CD14-positive monocyte (primary cell): ENCODE results near the gene CREB1. TPM values are rescaled to one million over a fixed set of nuclear protein-coding genes. Genes with fewer than 3 reads are reported as not detected.

ENCODE experiments used
- DNase-seq, 3 donors: peaks; one replicate each; pipeline ENCODE4 v3.0.0-alpha.2; 2011 to 2022
- H2AFZ ChIP-seq: 2 replicates; pipeline ENCODE4 v1.6.0; 2012; ENCODE audit warnings: mild to moderate bottlenecking, low read depth, low read length, inconsistent platforms; ENCODE audit not compliant: insufficient read depth, poor library complexity, severe bottlenecking
- H3K27ac ChIP-seq, 2 donors: 1 replicate in 1 of 2; 2 replicates in 1 of 2; pipeline ENCODE4 v1.5.1; 2012 to 2013; ENCODE audit warnings: low read length in 2 of 2, control low read depth in 1 of 2, inconsistent platforms in 1 of 2, low read depth in 1 of 2, mild to moderate bottlenecking in 1 of 2
- H3K27me3 ChIP-seq, 2 donors: one replicate each; pipeline versions ENCODE4 v1.6.0 to v1.6.1; 2011 to 2013; ENCODE audit warnings: low read length in 2 of 2; ENCODE audit not compliant: control insufficient read depth in 2 of 2, insufficient read depth in 2 of 2
- H3K36me3 ChIP-seq, 2 donors: replicated peaks in 1 of 2; 1 replicate in 1 of 2; 2 replicates in 1 of 2; pipeline versions ENCODE4 v1.5.1 to v1.6.1; 2012 to 2013; ENCODE audit warnings: low read length in 2 of 2, control low read depth in 1 of 2, inconsistent platforms in 1 of 2, mild to moderate bottlenecking in 1 of 2; ENCODE audit not compliant: insufficient read depth in 2 of 2, control insufficient read depth in 1 of 2
- H3K4me1 ChIP-seq, 2 donors: 1 replicate in 1 of 2; 2 replicates in 1 of 2; pipeline versions ENCODE4 v1.5.1 to v1.6.1; 2012 to 2013; ENCODE audit warnings: low read length in 2 of 2, control low read depth in 1 of 2, inconsistent platforms in 1 of 2, mild to moderate bottlenecking in 1 of 2, moderate library complexity in 1 of 2; ENCODE audit not compliant: insufficient read depth in 2 of 2, control insufficient read depth in 1 of 2
- H3K4me2 ChIP-seq: replicated peaks from 2 replicates; pipeline ENCODE3; 2012; ENCODE audit warnings: low read length, moderate library complexity, mild to moderate bottlenecking; ENCODE audit not compliant: poor library complexity, severe bottlenecking; ENCODE audit errors: extremely low read depth
- H3K4me3 ChIP-seq, 3 experiments: fragments of 200-600 bp in 1 of 3; sonication (generic) in 1 of 3; replicated peaks in 1 of 3; 1 replicate in 2 of 3; 2 replicates in 1 of 3; pipeline ENCODE4 v1.5.1; 2011 to 2013; ENCODE audit warnings: low read length in 3 of 3, mild to moderate bottlenecking in 3 of 3, control low read depth in 2 of 3, low read depth in 2 of 3, inconsistent platforms in 1 of 3, moderate library complexity in 1 of 3
- H3K79me2 ChIP-seq: 2 replicates; pipeline ENCODE4 v1.6.0; 2012; ENCODE audit warnings: mild to moderate bottlenecking, control low read depth, inconsistent platforms, low read length, moderate library complexity; ENCODE audit not compliant: insufficient read depth
- H3K9ac ChIP-seq: 2 replicates; pipeline ENCODE4 v1.6.0; 2017; ENCODE audit warnings: low read length, mild to moderate bottlenecking; ENCODE audit not compliant: insufficient read depth, poor library complexity, severe bottlenecking
- H3K9me3 ChIP-seq, 2 donors: replicated peaks in 1 of 2; 1 replicate in 1 of 2; 2 replicates in 1 of 2; pipeline versions ENCODE4 v1.5.1 to v1.6.1; 2012 to 2013; ENCODE audit warnings: low read length in 2 of 2, control low read depth in 1 of 2; ENCODE audit not compliant: control insufficient read depth in 1 of 2, insufficient read depth in 1 of 2
- H4K20me1 ChIP-seq: 2 replicates; pipeline ENCODE4 v1.6.0; 2012; ENCODE audit warnings: mild to moderate bottlenecking, low read length, control low read depth, moderate library complexity; ENCODE audit not compliant: insufficient read depth
- H3K27ac Mint-ChIP-seq, 7 donors: one replicate each; pipeline ENCODE4 v1.8.0; 2020; ENCODE audit warnings: mild to moderate bottlenecking in 7 of 7, mixed read lengths in 7 of 7, moderate library complexity in 6 of 7, inconsistent platforms in 2 of 7
- H3K27me3 Mint-ChIP-seq, 3 donors: one replicate each; pipeline ENCODE4 v1.8.0; 2021 to 2022; ENCODE audit warnings: low read depth in 3 of 3, mild to moderate bottlenecking in 3 of 3, mixed read lengths in 3 of 3, moderate library complexity in 3 of 3, inconsistent platforms in 1 of 3
- H3K36me3 Mint-ChIP-seq, 2 donors: one replicate each; pipeline ENCODE4 v1.8.0; 2020; ENCODE audit warnings: mixed read lengths in 2 of 2, inconsistent platforms in 1 of 2, mild to moderate bottlenecking in 1 of 2
- H3K4me1 Mint-ChIP-seq: one replicate; pipeline ENCODE4 v1.8.0; 2020; ENCODE audit warnings: mild to moderate bottlenecking, mixed read lengths
- H3K4me3 Mint-ChIP-seq, 2 donors: one replicate each; pipeline ENCODE4 v1.8.0; 2020; ENCODE audit warnings: mild to moderate bottlenecking in 2 of 2, mixed read lengths in 2 of 2, moderate library complexity in 1 of 2
- H3K9me3 Mint-ChIP-seq, 7 donors: one replicate each; pipeline ENCODE4 v1.8.0; 2020 to 2022; ENCODE audit warnings: mixed read lengths in 7 of 7, mild to moderate bottlenecking in 6 of 7, moderate library complexity in 6 of 7, inconsistent platforms in 2 of 7
- WGBS: methylation state at CpG from one replicate; pipeline ENCODE4 v1.1.5; 2013; ENCODE audit warnings: missing lambda C conversion rate; ENCODE audit not compliant: insufficient coverage; 5-methylcytosine and 5-hydroxymethylcytosine counted together
- intact Hi-C, 2 donors: fragments of 100-400 bp; cut with micrococcal nuclease; formaldehyde crosslinking; loops; one replicate each; pipeline versions ENCODE4 v1.15.0 to v1.15.1; 2023
- polyA plus RNA-seq, 3 donors: library from polyadenylated mRNA; depleted of rRNA in 1 of 3; unstranded in 2 of 3; stranded (reverse) in 1 of 3; fragments of 300-500 nt in 2 of 3; fragments of >200 nt in 1 of 3; fragmentation: Illumina TruSeq in 2 of 3; gene quantifications; 1 replicate in 2 of 3; 2 replicates in 1 of 3; pipeline ENCODE4 v1.2.3, GENCODE V29; 2012 to 2021
- TF ChIP-seq, protein P1 (sequence below): fragments of 200-600 bp; IDR thresholded peaks from one replicate; pipeline ENCODE4 v1.8.0; 2022; ENCODE audit warnings: antibody characterized with exemption, mild to moderate bottlenecking

CREB1 gene
- polyA plus RNA-seq, 3 donors: 43.3 to 60.5 (median 55.2) TPM

- no peaks in the 10 kb centered on the region for H3K27me3 ChIP-seq
- H3K4me1 Mint-ChIP-seq: peaks cover 42% of the 10 kb centered on the region
- intact Hi-C loops: loop anchor here (5.0 to 10.0 kb wide), 3 partner anchors 33 to 415 kb away; partner anchors contain the start of gene CCNYL1 (in 1 of the 2)
- 75% methylated on average over 1 of the region's 1 CpG for WGBS
- no peaks in the 10 kb centered on the region for H3K36me3 ChIP-seq
- H3K4me1 ChIP-seq: peaks cover 44 to 52% of the 10 kb centered on the region in 2 donors
- H3K27ac ChIP-seq: no peak overlapping the region
- no peaks in the 10 kb centered on the region for H3K79me2 ChIP-seq
- no peak overlapping the region for H3K4me2 ChIP-seq
- H3K27ac Mint-ChIP-seq: peak overlapping the region in 1 of 7 donors; percentile 50
- no peak overlapping the region for H3K4me3 ChIP-seq
- H3K9me3 ChIP-seq: no peaks in the 10 kb centered on the region
- H2AFZ ChIP-seq: no peak overlapping the region
- H3K27me3 Mint-ChIP-seq: no peaks in the 10 kb centered on the region
- no peak for DNase-seq
- no peak overlapping the region for H3K4me3 Mint-ChIP-seq
- no peaks in the 10 kb centered on the region for H4K20me1 ChIP-seq
- H3K9me3 Mint-ChIP-seq: peaks cover 0 to 3% (median 0%) of the 10 kb centered on the region in 7 donors
- TF ChIP-seq, protein P1, sequence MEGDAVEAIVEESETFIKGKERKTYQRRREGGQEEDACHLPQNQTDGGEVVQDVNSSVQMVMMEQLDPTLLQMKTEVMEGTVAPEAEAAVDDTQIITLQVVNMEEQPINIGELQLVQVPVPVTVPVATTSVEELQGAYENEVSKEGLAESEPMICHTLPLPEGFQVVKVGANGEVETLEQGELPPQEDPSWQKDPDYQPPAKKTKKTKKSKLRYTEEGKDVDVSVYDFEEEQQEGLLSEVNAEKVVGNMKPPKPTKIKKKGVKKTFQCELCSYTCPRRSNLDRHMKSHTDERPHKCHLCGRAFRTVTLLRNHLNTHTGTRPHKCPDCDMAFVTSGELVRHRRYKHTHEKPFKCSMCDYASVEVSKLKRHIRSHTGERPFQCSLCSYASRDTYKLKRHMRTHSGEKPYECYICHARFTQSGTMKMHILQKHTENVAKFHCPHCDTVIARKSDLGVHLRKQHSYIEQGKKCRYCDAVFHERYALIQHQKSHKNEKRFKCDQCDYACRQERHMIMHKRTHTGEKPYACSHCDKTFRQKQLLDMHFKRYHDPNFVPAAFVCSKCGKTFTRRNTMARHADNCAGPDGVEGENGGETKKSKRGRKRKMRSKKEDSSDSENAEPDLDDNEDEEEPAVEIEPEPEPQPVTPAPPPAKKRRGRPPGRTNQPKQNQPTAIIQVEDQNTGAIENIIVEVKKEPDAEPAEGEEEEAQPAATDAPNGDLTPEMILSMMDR: no peak
- no peak overlapping the region for H3K9ac ChIP-seq
- no peaks in the 10 kb centered on the region for H3K36me3 Mint-ChIP-seq
Observed at GRCh38 chr2:207629553-207629952, 99.8 kb downstream of the CREB1 start.

DNA sequence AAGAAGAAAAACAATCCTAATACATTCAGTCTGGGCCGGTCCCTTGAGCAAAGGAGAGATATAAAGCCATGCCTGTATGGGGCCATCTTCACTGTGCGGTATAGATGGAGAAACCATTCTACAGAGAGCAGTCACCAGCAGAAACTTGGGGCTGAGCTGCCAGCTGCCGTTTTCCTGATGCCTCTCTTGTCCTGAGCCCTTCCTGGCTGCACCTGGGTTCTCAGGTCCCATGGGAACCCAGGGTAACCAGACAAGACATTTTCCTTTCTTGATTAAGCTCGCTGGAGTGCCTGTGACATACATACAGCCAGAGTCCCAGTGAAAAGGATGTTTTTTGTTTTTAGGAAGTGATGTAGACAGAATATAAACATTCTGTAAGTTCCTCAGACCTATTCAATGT is 100.7 kb downstream of the CREB1 start:
- H3K27ac Mint-ChIP-seq: peak overlapping the region in 5 of 7 donors; percentile 31 to 81 (median 70)
- no peaks in the 10 kb centered on the region for H3K27me3 Mint-ChIP-seq
- Histone ChIP-seq H4K20me1 (no peaks in the 10 kb centered on the region), H3K79me2 (no peaks in the 10 kb centered on the region), H3K9me3 (no peaks in the 10 kb centered on the region), H3K4me3 (no peak overlapping the region), H3K9ac (no peak overlapping the region), H3K4me1 (peaks cover 50 to 60% of the 10 kb centered on the region in 2 donors), H3K27ac (peak overlapping the region in 1 of 2 donors; percentile 11), H3K4me2 (no peak overlapping the region), H3K36me3 (no peaks in the 10 kb centered on the region), H2AFZ (peak overlapping the region; percentile 35), H3K27me3 (no peaks in the 10 kb centered on the region)
- DNase-seq: no peak
- 94% methylated on average over 3 of the region's 4 CpGs for WGBS
- TF ChIP-seq, protein P1: no peak
- H3K4me1 Mint-ChIP-seq: peaks cover 45% of the 10 kb centered on the region
- H3K9me3 Mint-ChIP-seq: peaks cover 0 to 3% (median 0%) of the 10 kb centered on the region in 7 donors
- H3K4me3 Mint-ChIP-seq: no peak overlapping the region
- intact Hi-C loops: no loop called here
- H3K36me3 Mint-ChIP-seq: no peaks in the 10 kb centered on the region
